Measurements from ENCODE around the gene KLHL11.

DNA sequence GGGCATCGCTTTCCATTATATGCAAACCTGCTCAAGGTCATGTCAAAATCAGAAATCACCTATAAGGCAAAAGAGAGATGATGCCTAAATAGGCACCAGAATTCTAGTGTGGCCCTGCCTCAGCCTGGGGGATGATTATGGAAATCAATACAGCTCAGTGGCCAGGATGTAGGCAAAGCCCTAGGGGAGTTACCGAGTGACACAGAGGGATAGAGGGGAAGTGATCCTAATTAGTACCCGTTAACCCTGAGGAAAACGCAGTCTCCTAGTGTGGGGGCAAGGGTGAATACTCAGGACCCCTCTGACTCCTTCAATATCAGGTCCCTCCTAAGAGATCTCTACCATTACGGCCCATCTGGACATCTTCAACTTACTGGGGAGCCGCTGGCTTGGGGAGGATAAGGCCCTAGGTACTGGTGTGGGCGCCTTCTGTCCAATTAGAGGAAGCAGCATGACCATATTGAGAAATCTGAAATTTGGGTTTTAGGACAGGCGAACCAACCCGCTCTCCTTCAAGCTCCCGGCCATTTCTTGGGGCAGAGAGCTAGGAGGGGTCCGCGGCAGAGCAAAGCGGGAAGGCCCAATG is 29.9 kb downstream of the KLHL11 start:
- TF ChIP-seq CTCF (IDR thresholded peaks at IDR 0.05) = no peak
- no peak for TF ChIP-seq POLR2A (IDR thresholded peaks at IDR 0.05)
